ENCODE measurements around the gene ATAD3B.
"Not testable (repeated sequence)": the region's sequence is repeated elsewhere in the genome, so short reads cannot be mapped to it uniquely, and the experiment has no call there.

ATAD3B gene

DNA sequence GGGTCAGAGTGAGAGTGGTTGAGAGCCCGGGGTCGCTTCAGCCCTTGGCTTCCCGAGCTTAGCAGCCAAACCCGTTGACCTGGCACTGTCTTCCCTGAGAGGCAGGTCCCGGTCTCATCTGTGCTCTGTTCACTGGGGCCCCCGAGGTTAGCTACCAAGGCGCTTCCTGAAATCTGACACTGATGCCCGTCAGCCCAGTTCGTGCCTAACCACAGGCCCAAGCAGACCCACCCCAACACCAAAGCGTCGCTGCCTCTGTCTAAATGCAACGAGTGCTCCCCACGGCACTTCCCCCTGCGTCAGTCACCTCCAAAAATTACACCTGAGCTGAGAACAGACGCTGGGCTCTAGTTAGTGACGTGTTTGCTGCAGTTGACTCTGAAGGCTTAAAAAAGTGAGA is 42.8 kb downstream of the ATAD3B start:
- DNase-seq, result not testable (repeated sequence)

DNA sequence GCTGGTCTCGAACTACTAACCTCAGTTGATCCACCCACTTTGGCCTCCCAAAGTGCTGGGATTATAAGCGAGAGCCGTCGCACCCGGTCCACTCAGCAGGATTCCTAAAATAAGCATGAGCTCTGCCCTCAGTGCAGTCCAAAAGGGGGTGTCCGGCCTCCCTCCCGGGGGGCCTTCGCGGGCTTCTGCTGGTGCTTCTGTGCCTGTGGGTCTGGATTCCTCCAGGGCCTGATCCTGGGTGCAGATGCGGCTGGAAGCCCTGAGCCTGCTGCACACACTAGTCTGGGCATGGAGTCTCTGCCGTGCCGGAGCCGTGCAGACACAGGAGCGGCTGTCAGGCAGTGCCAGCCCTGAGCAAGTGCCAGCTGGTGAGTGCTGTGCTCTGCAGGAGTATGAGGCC is 45.4 kb downstream of the ATAD3B start:
- not testable (repeated sequence) for DNase-seq

DNA sequence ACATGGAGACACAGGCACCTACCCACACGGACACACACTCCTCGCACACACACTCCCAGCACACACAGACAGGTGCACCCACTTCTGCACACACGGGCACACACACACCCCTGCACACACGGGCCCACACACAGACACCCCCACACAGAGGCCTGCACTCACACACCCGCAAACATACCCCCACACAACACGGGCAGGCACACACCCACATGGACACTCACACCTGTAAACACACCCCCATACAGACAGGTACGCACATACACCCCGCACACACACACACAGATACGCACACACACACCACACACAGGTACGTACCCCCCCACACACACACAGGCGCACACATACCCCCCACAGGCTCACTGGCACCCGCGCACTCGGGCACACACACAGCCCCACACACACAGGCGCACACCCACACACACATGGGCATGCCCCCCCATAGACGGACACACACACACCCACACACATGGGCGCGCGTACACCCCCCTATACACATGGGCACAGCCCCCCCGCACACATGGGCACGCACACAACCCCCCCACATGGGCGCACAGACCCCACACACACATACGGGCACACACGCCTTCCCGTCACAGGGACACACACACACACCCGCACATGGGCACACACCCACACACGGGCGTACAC is 46.5 kb downstream of the ATAD3B start:
- no peak for DNase-seq

- DNase-seq, result not testable (repeated sequence)
Measured at GRCh38 chr1:1518621-1519007, 47.0 kb downstream of the ATAD3B start.

GRCh38 chr1:1519805-1520505 is 48.4 kb downstream of the ATAD3B start:
- DNase-seq, result not testable (repeated sequence)

- DNase-seq, result no peak
Measured at GRCh38 chr1:1521331-1521730, 49.8 kb downstream of the ATAD3B start.

- DNase-seq, result not testable (repeated sequence)
Measured at GRCh38 chr1:1522536-1522935, 51.0 kb downstream of the ATAD3B start.

DNA sequence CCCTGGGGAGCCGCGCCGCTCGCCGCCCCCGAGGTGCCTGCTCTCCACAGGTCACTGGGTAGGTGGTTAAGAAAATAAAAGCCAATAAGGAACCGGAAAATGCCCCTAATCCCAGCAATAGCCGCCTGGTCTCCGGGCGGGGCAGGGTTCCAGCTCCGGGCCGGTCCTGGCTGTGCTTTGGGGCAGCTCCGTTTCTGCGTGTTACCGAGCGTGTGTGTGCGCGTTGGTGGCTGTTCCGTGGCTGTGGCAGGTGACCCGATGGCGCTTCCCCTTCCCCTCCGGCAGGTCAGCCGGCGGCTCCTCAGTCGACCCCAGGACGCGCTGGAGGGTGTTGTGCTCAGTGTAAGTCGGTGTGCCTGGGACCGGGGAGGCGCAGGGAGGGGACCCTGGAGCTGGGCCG is 51.7 kb downstream of the ATAD3B start:
- not testable (repeated sequence) for DNase-seq

GRCh38 chr1:1523651-1524050 is 52.1 kb downstream of the ATAD3B start:
- DNase-seq, result not testable (repeated sequence)

- not testable (repeated sequence) for DNase-seq
Measured at GRCh38 chr1:1524750-1525383, 53.3 kb downstream of the ATAD3B start.

DNA sequence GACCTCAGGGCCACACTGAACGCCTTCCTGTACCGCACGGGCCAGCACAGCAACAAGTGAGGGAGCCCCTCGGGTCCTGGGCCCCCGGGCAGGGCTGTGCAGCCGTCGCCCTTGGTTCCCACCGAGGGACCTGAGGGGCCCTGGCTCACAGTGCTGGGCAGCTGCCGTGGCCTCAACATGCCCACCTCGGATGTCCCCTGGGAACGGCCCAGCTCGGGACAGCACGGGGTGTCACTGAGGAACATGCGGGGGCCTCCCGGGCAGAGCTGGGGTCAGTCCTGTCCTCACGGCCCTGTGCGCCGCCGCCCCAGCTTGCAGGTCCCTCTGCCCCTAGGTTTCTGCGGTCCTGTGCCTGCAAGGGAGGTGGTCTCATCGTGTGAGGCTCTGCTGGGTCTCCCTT is 54.9 kb downstream of the ATAD3B start:
- DNase-seq, result not testable (repeated sequence)

DNA sequence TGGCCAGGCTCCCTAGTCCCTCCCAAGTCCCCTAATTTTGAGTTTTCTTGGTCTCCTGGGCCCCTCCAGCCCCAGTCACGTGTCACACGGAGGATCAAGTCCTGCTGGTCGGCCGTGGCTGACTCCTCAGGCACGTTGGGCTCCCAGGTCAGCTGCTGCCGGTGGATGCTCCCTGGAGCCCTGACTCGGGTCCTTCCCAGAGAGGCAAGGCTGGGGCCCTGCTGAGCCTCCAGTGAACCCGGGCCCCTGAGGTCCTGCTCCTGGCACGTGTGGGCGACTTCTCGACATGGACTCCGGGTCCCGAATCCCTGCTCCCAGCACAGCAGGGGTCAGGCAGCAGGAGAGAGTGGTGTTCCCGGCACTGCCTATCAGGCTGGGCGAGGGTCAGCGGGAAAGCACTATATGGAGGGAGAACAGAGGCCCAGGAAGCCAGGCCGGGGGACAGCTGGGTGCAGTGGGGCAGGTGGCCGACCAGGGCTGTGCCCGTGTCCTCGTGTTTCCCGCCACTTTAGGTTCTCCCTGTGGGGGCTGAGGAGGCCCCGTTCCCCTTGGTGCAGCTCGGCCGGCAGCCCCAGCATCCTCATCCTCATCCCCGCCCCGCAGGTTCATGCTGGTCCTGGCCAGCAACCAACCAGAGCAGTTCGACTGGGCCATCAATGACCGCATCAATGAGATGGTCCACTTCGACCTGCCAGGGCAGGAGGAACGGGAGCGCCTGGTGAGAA is 55.7 kb downstream of the ATAD3B start:
- DNase-seq, result no peak

GRCh38 chr1:1528301-1529267 is 57.0 kb downstream of the ATAD3B start:
- no peak for DNase-seq

DNA sequence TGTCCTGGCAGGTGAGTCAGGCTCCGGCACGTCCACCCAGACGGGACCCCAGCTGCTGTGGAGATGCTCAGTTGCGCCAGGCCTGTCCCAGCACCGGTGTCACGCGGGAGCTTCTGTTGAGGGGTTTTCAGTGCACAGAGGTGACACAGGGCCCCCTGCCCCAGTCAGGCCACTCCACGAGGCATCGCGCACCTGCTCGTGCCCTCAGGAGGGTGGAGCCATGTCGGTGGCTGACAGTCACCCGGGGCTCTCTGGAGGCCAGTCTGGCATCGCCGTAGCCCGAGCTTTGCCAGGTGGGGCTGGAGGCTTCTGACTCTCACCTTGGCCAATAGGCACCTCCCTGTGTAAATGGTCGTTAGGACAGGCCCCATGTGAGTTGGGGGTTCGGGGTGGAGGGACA is 57.8 kb downstream of the ATAD3B start:
- DNase-seq, result no peak

DNA sequence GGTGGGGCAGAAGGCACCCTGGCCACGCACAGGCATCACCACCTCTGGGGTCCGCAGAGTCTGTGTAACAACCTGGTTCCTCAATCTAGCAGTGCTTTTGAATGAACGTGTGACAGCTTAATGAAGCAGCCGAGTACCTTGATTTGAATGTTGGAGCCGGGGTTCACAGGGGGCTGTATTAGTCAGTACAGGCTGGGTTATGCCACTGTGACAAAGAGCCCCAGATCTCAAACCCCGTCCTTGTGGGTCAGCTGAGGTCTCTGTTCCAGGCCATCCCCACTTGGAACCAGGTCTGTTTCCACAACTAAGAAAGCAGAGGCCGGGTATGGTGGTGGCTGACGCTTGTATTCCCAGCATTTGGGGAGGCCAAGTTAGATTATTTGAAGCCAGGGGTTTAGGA is 58.4 kb downstream of the ATAD3B start:
- DNase-seq, result no peak

DNA sequence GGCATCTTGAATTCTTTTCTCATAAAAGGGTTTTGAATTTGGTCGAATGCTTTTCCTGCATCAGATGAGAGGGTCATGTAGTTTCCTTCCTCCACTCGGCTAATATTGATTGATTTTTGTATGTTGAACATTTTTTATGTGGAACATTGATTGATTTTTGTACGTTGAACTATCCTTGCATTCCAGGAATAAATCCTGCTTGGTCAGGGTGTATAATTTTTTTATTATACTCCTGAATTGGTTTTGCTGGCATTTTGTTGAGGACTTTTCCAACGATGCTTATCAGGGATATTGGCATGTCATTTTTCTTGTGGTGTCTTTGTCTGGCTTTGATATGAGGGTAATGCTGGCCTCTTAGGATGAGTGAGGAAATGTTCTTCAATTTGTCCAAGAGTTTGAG is 60.4 kb downstream of the ATAD3B start:
- DNase-seq, result no peak

DNA sequence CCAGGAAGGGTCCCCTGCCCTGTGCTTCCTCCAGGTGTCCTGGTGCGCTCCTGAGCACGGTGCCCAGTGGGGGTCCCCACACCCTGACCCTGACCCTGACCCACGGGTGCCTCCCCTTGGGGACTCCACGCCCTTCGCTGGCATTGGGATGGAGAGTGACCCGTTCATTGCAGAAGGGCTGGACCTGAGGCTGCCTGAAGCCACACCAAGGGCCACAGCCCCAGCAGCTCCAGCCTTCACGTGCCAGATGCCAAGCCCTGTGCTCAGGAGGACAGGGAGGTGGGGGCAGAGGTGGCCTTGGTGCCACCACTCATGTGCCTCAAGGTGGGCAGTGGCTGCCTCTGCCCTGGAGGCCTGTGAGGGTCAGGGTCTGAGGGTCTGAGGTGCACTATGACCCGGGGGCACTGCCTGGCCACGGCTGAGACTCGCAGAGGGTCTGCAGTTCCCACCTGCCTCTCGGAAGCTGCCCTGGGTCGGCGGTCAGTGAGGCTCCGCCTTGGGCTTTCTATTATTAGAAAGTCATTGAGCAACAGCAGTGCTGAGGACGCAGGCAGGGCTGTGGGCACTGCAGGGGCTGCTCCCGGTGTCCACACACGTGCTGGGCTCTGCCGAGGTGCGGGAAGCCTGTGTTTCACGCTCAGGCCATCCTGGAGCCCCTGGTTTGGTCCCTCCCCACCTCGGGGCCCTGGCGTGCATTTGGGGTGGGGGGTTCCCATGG is 61.8 kb downstream of the ATAD3B start:
- not testable (repeated sequence) for DNase-seq

GRCh38 chr1:1533894-1534291 is 62.3 kb downstream of the ATAD3B start:
- not testable (repeated sequence) for DNase-seq

- DNase-seq, result no peak
Measured at GRCh38 chr1:1534401-1535154, 63.0 kb downstream of the ATAD3B start.

GRCh38 chr1:1535201-1536018 is 63.8 kb downstream of the ATAD3B start:
- DNase-seq, result no peak

All from activated naive CD4-positive, alpha-beta T cell treated with anti-CD3 and anti-CD28 coated beads, Interleukin-2, amount 50 U/mL, for 16 hours (primary cell).